Liver (tissue), 9 donors: Measurements from ENCODE around the gene ORAI2. TPM values are rescaled to one million over a fixed set of nuclear protein-coding genes. Genes with fewer than 3 reads are reported as not detected.

Source experiments
- DNase-seq: peaks from one replicate; pipeline ENCODE4 v3.0.0-alpha.2; 2017; ENCODE audit warnings: low spot score
- H3K27ac ChIP-seq, 2 donors: one replicate each; pipeline ENCODE4 v1.7.0; 2013; ENCODE audit warnings: inconsistent platforms in 2 of 2, low read length in 2 of 2, control low read depth in 1 of 2, low read depth in 1 of 2, mild to moderate bottlenecking in 1 of 2
- H3K27me3 ChIP-seq, 4 donors: one replicate each; pipeline versions ENCODE4 v1.6.1 to v1.7.0; 2013; ENCODE audit warnings: low read length in 3 of 4, inconsistent platforms in 1 of 4, mild to moderate bottlenecking in 1 of 4, moderate library complexity in 1 of 4; ENCODE audit not compliant: control insufficient read depth in 4 of 4, insufficient read depth in 4 of 4
- H3K36me3 ChIP-seq, 4 donors: one replicate each; pipeline versions ENCODE4 v1.6.1 to v1.7.0; 2013; ENCODE audit warnings: low read length in 3 of 4, mild to moderate bottlenecking in 3 of 4, low read depth in 1 of 4, moderate library complexity in 1 of 4; ENCODE audit not compliant: control insufficient read depth in 4 of 4, insufficient read depth in 3 of 4
- H3K4me1 ChIP-seq, 4 donors: one replicate each; pipeline versions ENCODE4 v1.6.1 to v1.7.0; 2013; ENCODE audit warnings: low read length in 3 of 4, mild to moderate bottlenecking in 3 of 4, moderate library complexity in 1 of 4; ENCODE audit not compliant: control insufficient read depth in 4 of 4, insufficient read depth in 4 of 4
- H3K4me3 ChIP-seq, 3 donors: one replicate each; pipeline versions ENCODE4 v1.6.1 to v1.7.0; 2013; ENCODE audit warnings: low read length in 3 of 3, control low read depth in 1 of 3, low read depth in 1 of 3, mild to moderate bottlenecking in 1 of 3
- H3K9ac ChIP-seq, 2 donors: one replicate each; pipeline ENCODE4 v1.7.0; 2013; ENCODE audit warnings: low read length in 2 of 2, mild to moderate bottlenecking in 2 of 2, moderate library complexity in 2 of 2, control low read depth in 1 of 2, low read depth in 1 of 2
- H3K9me3 ChIP-seq, 4 donors: one replicate each; pipeline versions ENCODE4 v1.6.1 to v1.7.0; 2013; ENCODE audit warnings: low read length in 3 of 4; ENCODE audit not compliant: control insufficient read depth in 4 of 4
- EGR1 ChIP-seq, 2 donors: IDR thresholded peaks; 2 replicates each; pipeline ENCODE4 v1.6.1; 2016 to 2018; ENCODE audit warnings: antibody characterized with exemption in 2 of 2, low read depth in 2 of 2
- FOXA1 ChIP-seq: IDR thresholded peaks from 2 replicates; pipeline ENCODE4 v1.6.1; 2016; ENCODE audit warnings: antibody characterized with exemption
- FOXA2 ChIP-seq: IDR thresholded peaks from 2 replicates; pipeline ENCODE4 v1.6.1; 2016; ENCODE audit warnings: antibody characterized with exemption
- GABPA ChIP-seq, 2 donors: IDR thresholded peaks in 1 of 2; conservative IDR thresholded peaks in 1 of 2; 2 replicates each; pipeline ENCODE4 v1.6.1; 2016; ENCODE audit warnings: antibody characterized with exemption in 2 of 2, mild to moderate bottlenecking in 1 of 2, moderate library complexity in 1 of 2
- HNF4G ChIP-seq: IDR thresholded peaks from 2 replicates; pipeline ENCODE4 v1.6.1; 2016; ENCODE audit warnings: antibody characterized with exemption
- JUND ChIP-seq, 2 donors: IDR thresholded peaks; 2 replicates each; pipeline ENCODE4 v1.6.1; 2016; ENCODE audit warnings: antibody characterized with exemption in 2 of 2
- NR2F2 ChIP-seq: IDR thresholded peaks from 2 replicates; pipeline ENCODE4 v1.6.1; 2016; ENCODE audit warnings: antibody characterized with exemption
- RAD21 ChIP-seq, 2 donors: IDR thresholded peaks; 2 replicates each; pipeline ENCODE4 v1.6.1; 2016; ENCODE audit warnings: antibody characterized with exemption in 2 of 2, mild to moderate bottlenecking in 2 of 2
- RXRA ChIP-seq, 2 donors: IDR thresholded peaks; 2 replicates each; pipeline ENCODE4 v1.6.1; 2017 to 2018; ENCODE audit warnings: antibody characterized with exemption in 2 of 2, mild to moderate bottlenecking in 1 of 2
- TAF1 ChIP-seq: conservative IDR thresholded peaks from 2 replicates; pipeline ENCODE4 v1.6.1; 2016; ENCODE audit warnings: antibody characterized with exemption, mild to moderate bottlenecking
- YY1 ChIP-seq: IDR thresholded peaks from 2 replicates; pipeline ENCODE4 v1.6.1; 2016; ENCODE audit warnings: antibody characterized with exemption, mild to moderate bottlenecking
- whole genome bisulfite sequencing: extraction: QIAGEN DNeasy Blood & Tissue Kit; methylation state at CpG from one replicate; pipeline ENCODE4 v1.1.7; 2013; 5-methylcytosine and 5-hydroxymethylcytosine counted together
- polyA plus RNA-seq, 2 donors: library from polyadenylated mRNA; stranded (reverse) in 1 of 2; unstranded in 1 of 2; fragments of 200-250 nt in 1 of 2; fragments of >200 nt in 1 of 2; fragmentation: Nextera tagmentation in 1 of 2; extraction: Ambion mirVana in 1 of 2; gene quantifications; one replicate each; pipeline versions ENCODE4 v1.2.1 to v1.2.3, GENCODE V29; 2013 to 2015
- total RNA-seq, 2 donors: library from RNA; depleted of rRNA; stranded (reverse); fragments of >200 nt; gene quantifications; one replicate each; pipeline ENCODE4 v1.2.3, GENCODE V29; 2014
- TF ChIP-seq, protein P1 (sequence below): IDR thresholded peaks from 2 replicates; pipeline ENCODE4 v1.6.1; 2016; ENCODE audit warnings: antibody characterized with exemption, mild to moderate bottlenecking
- TF ChIP-seq, protein P2 (sequence below): IDR thresholded peaks from 2 replicates; pipeline ENCODE4 v1.6.1; 2016; ENCODE audit warnings: antibody characterized with exemption
- TF ChIP-seq, protein P3 (sequence below): fragments of 150-350 bp; IDR thresholded peaks from 2 replicates; pipeline ENCODE4 v1.5.1; 2017; ENCODE audit warnings: improper control_type of control experiment, low read depth, low read length; ENCODE audit not compliant: missing input control
- TF ChIP-seq, protein P4 (sequence below): IDR thresholded peaks from 2 replicates; pipeline ENCODE4 v1.6.1; 2016; ENCODE audit warnings: antibody characterized with exemption
- TF ChIP-seq, protein P5 (sequence below): IDR thresholded peaks from 2 replicates; pipeline ENCODE4 v1.6.1; 2016; ENCODE audit warnings: antibody characterized with exemption
- donor health status: healthy.
- donor health status: healthy.
- donor health status: healthy.
- donor health status: healthy.
- donor health status: healthy.

Gene ORAI2
- total RNA-seq (10 to 100 TPM in 1 of 2 donors, 1 to 10 TPM in 1; 5.5 to 10.3 TPM), polyA plus RNA-seq (1 to 10 TPM; 1.3 to 4.0 TPM)

DNA sequence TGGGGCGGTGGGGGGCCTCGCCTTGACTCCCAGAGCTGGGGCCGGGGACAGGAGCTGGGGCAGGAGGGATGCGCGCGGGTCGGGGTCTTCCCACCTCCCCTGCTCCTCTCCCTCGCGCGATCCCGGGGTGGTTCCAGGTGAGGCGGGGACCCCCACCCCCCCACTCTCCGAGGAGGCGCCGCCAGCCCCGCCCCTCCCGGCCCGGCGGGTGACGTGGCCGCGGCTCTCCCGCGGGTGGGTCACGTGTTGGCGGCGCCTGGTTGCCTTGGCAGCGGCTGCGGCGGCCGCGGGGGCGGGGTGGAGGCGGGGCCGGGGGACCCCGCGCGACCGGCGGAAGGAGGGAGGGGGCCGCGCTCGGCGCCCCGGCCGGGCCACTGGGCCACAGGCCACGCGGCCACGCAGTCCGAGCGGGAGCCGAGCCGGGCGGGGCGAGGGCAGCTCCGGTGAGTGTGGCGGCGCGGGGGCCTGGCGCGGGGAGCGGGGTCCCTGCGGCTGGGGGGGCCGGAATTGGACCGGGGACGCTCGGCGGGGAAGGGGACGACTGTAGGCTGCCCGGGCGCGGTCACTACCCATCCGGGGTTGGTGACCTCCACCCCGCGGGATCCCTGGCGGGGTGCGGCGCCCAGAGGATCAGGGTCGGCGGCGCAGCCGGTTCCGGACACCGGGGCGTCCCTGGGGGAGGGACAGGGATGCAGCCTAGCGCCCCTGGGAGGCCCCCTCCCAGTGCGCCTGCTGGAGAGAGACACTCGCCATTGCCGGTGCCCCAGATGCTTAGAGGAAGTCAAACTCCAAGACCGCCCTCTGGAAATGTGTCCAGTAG lies at the start of gene ORAI2:
ORAI2 (plus strand) TSS at position 357 of the 820 bp plus-strand sequence. CDS start 5,382 bp downstream, outside the sequence.
- Histone ChIP-seq H3K27me3 (no peaks in the 10 kb centered on the region), H3K36me3 (no peaks in the 10 kb centered on the region), H3K4me3 (peak within 1 kb of the TSS; percentile 47 to 80 (median 47)), H3K4me1 (peaks cover 0 to 15% (median 13%) of the 10 kb centered on the region in 4 donors), H3K27ac (peak within 1 kb of the TSS; percentile 52 to 67), H3K9ac (peak within 1 kb of the TSS in 1 of 2 donors; percentile 37), H3K9me3 (no peaks in the 10 kb centered on the region)
- DNase-seq = peak; percentile 76
- no peak for TF ChIP-seq GABPA (IDR thresholded peaks at IDR 0.05 in 1 of 2, conservative IDR thresholded peaks at IDR 0.05 in 1 of 2)
- peak; percentile 49 for TF ChIP-seq NR2F2
- TF ChIP-seq EGR1 (IDR thresholded peaks at IDR 0.05; ENCODE audit: low read depth in 2 of 2) = peak in 1 of 2 donors; percentile 23
- no peak for TF ChIP-seq RXRA (IDR thresholded peaks at IDR 0.05)
- TF ChIP-seq, protein P1, sequence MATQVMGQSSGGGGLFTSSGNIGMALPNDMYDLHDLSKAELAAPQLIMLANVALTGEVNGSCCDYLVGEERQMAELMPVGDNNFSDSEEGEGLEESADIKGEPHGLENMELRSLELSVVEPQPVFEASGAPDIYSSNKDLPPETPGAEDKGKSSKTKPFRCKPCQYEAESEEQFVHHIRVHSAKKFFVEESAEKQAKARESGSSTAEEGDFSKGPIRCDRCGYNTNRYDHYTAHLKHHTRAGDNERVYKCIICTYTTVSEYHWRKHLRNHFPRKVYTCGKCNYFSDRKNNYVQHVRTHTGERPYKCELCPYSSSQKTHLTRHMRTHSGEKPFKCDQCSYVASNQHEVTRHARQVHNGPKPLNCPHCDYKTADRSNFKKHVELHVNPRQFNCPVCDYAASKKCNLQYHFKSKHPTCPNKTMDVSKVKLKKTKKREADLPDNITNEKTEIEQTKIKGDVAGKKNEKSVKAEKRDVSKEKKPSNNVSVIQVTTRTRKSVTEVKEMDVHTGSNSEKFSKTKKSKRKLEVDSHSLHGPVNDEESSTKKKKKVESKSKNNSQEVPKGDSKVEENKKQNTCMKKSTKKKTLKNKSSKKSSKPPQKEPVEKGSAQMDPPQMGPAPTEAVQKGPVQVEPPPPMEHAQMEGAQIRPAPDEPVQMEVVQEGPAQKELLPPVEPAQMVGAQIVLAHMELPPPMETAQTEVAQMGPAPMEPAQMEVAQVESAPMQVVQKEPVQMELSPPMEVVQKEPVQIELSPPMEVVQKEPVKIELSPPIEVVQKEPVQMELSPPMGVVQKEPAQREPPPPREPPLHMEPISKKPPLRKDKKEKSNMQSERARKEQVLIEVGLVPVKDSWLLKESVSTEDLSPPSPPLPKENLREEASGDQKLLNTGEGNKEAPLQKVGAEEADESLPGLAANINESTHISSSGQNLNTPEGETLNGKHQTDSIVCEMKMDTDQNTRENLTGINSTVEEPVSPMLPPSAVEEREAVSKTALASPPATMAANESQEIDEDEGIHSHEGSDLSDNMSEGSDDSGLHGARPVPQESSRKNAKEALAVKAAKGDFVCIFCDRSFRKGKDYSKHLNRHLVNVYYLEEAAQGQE = no peak
- TF ChIP-seq, protein P2, sequence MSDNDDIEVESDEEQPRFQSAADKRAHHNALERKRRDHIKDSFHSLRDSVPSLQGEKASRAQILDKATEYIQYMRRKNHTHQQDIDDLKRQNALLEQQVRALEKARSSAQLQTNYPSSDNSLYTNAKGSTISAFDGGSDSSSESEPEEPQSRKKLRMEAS = no peak
- TF ChIP-seq FOXA1 = no peak
- no peak for TF ChIP-seq YY1
- 3% methylated on average over 90 of the region's 90 CpGs for WGBS

DNA sequence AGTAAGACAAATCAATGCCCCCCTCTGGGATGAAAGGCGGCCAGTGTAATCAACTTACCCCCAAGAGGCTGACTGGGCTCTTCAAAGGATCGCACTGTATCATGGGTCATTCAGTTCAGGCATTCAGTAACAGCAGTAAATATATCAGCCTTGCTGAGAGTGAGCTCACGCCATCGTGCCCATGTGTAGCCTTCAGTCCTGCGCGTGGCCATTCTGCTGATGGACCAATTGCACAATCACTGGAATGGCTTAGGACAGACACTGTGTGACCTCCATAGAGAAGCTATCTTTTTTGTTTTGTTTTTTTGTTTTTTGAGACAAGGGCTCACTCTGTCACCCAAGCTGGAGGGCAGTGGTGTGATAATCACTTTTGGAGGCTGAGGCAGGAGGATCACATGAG lies 46.3 kb upstream of the ORAI2 start:
- Histone ChIP-seq H3K9me3 (no peaks in the 10 kb centered on the region), H3K27me3 (no peaks in the 10 kb centered on the region), H3K27ac (no peak overlapping the region), H3K36me3 (peaks cover 0 to 2% (median under 1%) of the 10 kb centered on the region in 4 donors), H3K9ac (no peak overlapping the region), H3K4me1 (no peaks in the 10 kb centered on the region), H3K4me3 (no peak overlapping the region)
- DNase-seq = no peak
- WGBS = 88% methylated on average over 6 of the region's 6 CpGs
- TF ChIP-seq RXRA (IDR thresholded peaks at IDR 0.05) (no peak), JUND (IDR thresholded peaks at IDR 0.05) (no peak), TAF1 (no peak), YY1 (no peak), NR2F2 (no peak), FOXA2 (no peak), RAD21 (IDR thresholded peaks at IDR 0.05) (no peak), HNF4G (no peak), GABPA (IDR thresholded peaks at IDR 0.05 in 1 of 2, conservative IDR thresholded peaks at IDR 0.05 in 1 of 2) (no peak), EGR1 (IDR thresholded peaks at IDR 0.05; ENCODE audit: low read depth in 2 of 2) (no peak)
- TF ChIP-seq, protein P3, sequence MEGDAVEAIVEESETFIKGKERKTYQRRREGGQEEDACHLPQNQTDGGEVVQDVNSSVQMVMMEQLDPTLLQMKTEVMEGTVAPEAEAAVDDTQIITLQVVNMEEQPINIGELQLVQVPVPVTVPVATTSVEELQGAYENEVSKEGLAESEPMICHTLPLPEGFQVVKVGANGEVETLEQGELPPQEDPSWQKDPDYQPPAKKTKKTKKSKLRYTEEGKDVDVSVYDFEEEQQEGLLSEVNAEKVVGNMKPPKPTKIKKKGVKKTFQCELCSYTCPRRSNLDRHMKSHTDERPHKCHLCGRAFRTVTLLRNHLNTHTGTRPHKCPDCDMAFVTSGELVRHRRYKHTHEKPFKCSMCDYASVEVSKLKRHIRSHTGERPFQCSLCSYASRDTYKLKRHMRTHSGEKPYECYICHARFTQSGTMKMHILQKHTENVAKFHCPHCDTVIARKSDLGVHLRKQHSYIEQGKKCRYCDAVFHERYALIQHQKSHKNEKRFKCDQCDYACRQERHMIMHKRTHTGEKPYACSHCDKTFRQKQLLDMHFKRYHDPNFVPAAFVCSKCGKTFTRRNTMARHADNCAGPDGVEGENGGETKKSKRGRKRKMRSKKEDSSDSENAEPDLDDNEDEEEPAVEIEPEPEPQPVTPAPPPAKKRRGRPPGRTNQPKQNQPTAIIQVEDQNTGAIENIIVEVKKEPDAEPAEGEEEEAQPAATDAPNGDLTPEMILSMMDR = no peak
- TF ChIP-seq, protein P4, sequence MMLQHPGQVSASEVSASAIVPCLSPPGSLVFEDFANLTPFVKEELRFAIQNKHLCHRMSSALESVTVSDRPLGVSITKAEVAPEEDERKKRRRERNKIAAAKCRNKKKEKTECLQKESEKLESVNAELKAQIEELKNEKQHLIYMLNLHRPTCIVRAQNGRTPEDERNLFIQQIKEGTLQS = no peak
- TF ChIP-seq, protein P5, sequence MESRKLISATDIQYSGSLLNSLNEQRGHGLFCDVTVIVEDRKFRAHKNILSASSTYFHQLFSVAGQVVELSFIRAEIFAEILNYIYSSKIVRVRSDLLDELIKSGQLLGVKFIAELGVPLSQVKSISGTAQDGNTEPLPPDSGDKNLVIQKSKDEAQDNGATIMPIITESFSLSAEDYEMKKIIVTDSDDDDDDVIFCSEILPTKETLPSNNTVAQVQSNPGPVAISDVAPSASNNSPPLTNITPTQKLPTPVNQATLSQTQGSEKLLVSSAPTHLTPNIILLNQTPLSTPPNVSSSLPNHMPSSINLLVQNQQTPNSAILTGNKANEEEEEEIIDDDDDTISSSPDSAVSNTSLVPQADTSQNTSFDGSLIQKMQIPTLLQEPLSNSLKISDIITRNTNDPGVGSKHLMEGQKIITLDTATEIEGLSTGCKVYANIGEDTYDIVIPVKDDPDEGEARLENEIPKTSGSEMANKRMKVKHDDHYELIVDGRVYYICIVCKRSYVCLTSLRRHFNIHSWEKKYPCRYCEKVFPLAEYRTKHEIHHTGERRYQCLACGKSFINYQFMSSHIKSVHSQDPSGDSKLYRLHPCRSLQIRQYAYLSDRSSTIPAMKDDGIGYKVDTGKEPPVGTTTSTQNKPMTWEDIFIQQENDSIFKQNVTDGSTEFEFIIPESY = no peak
- TF ChIP-seq, protein P2 = no peak
- TF ChIP-seq, protein P1 = no peak
